Measurements from ENCODE around the gene MMD2. TPM values are rescaled to one million over a fixed set of nuclear protein-coding genes. Genes with fewer than 3 reads are reported as not detected.

MMD2 gene
- total and polyA plus RNA-seq, 3 experiments from 2014 or later: not detected

GRCh38 chr7:4888161-4888560, 70.8 kb downstream of the MMD2 start:
- POLR2A ChIA-PET: no interaction called here
- no peaks in the 10 kb centered on the region for H3K9me3 ChIP-seq (ENCODE audit: low read length)
- Mint-ChIP-seq H3K4me3 (no peak overlapping the region), H3K36me3 (no peaks in the 10 kb centered on the region), H3K27me3 (peaks cover 18 to 49% of the 10 kb centered on the region in 2 donors), H3K4me1 (no peaks in the 10 kb centered on the region), H3K27ac (no peak overlapping the region), H3K9me3 (no peaks in the 10 kb centered on the region)
- CTCF ChIA-PET: no interaction called here
- no peak overlapping the region for H3K4me3 ChIP-seq (ENCODE audit: low read length)
- no peak for DNase-seq
- H3K27ac ChIP-seq (ENCODE audit: low read depth, low read length): no peak overlapping the region
- H3K36me3 ChIP-seq (ENCODE audit: insufficient read depth, low read length): no peaks in the 10 kb centered on the region
- H3K4me1 ChIP-seq (ENCODE audit: insufficient read depth, low read length): no peaks in the 10 kb centered on the region
- peaks cover 8% of the 10 kb centered on the region for H3K27me3 ChIP-seq (ENCODE audit: insufficient read depth, low read length, poor library complexity, severe bottlenecking)

GRCh38 chr7:4886671-4887070, 72.3 kb downstream of the MMD2 start:
- peaks cover 11 to 12% (median 11%) of the 10 kb centered on the region in 3 donors for H3K4me1 Mint-ChIP-seq
- H3K27ac Mint-ChIP-seq: no peak overlapping the region
- POLR2A ChIA-PET: no interaction called here
- no peak for DNase-seq
- H3K27me3 Mint-ChIP-seq: peaks cover 27 to 61% of the 10 kb centered on the region in 2 donors
- no peaks in the 10 kb centered on the region for H3K36me3 Mint-ChIP-seq
- Histone ChIP-seq H3K9me3 (ENCODE audit: low read length) (no peaks in the 10 kb centered on the region), H3K27ac (ENCODE audit: low read depth, low read length) (no peak overlapping the region), H3K4me1 (ENCODE audit: insufficient read depth, low read length) (peaks cover 4% of the 10 kb centered on the region), H3K4me3 (ENCODE audit: low read length) (no peak overlapping the region), H3K36me3 (ENCODE audit: insufficient read depth, low read length) (no peaks in the 10 kb centered on the region), H3K27me3 (ENCODE audit: insufficient read depth, low read length, poor library complexity, severe bottlenecking) (peaks cover 8% of the 10 kb centered on the region)
- H3K4me3 Mint-ChIP-seq: no peak overlapping the region
- H3K9me3 Mint-ChIP-seq: no peaks in the 10 kb centered on the region
- CTCF ChIA-PET: no interaction called here

GRCh38 chr7:4885317-4885807, 73.6 kb downstream of the MMD2 start:
- H3K27ac Mint-ChIP-seq: peak overlapping the region in 1 of 8 donors; percentile 44
- H3K9me3 Mint-ChIP-seq: peaks cover 0 to 2% (median 0%) of the 10 kb centered on the region in 5 donors
- H3K9me3 ChIP-seq (ENCODE audit: low read length): no peaks in the 10 kb centered on the region
- no peaks in the 10 kb centered on the region for H3K36me3 ChIP-seq (ENCODE audit: insufficient read depth, low read length)
- ChIA-PET POLR2A (no interaction called here), CTCF (no interaction called here)
- no peaks in the 10 kb centered on the region for H3K36me3 Mint-ChIP-seq
- H3K4me3 Mint-ChIP-seq: peak overlapping the region in 1 of 7 donors; percentile 15
- peaks cover 11 to 12% (median 11%) of the 10 kb centered on the region in 3 donors for H3K4me1 Mint-ChIP-seq
- H3K4me3 ChIP-seq (ENCODE audit: low read length): no peak overlapping the region
- peaks cover 8% of the 10 kb centered on the region for H3K27me3 ChIP-seq (ENCODE audit: insufficient read depth, low read length, poor library complexity, severe bottlenecking)
- H3K4me1 ChIP-seq (ENCODE audit: insufficient read depth, low read length): peaks cover 4% of the 10 kb centered on the region
- H3K27me3 Mint-ChIP-seq: peaks cover 27 to 60% of the 10 kb centered on the region in 2 donors
- no peak overlapping the region for H3K27ac ChIP-seq (ENCODE audit: low read depth, low read length)
- DNase-seq: no peak

GRCh38 chr7:4884164-4884563, 74.8 kb downstream of the MMD2 start:
- ChIA-PET POLR2A (no interaction called here), CTCF (interaction anchor here (1.4 kb wide), 1 partner anchor 89 kb away, joined by 4 read pairs; no protein-coding TSS in a partner anchor)
- H3K4me1 ChIP-seq (ENCODE audit: insufficient read depth, low read length): peaks cover 4% of the 10 kb centered on the region
- H3K9me3 ChIP-seq (ENCODE audit: low read length): no peaks in the 10 kb centered on the region
- peaks cover 8% of the 10 kb centered on the region for H3K27me3 ChIP-seq (ENCODE audit: insufficient read depth, low read length, poor library complexity, severe bottlenecking)
- H3K36me3 Mint-ChIP-seq: no peaks in the 10 kb centered on the region
- no peak overlapping the region for H3K27ac Mint-ChIP-seq
- H3K4me3 Mint-ChIP-seq: peak overlapping the region in 6 of 7 donors; percentile 8 to 76 (median 49)
- H3K9me3 Mint-ChIP-seq: peaks cover 0 to 3% (median 0%) of the 10 kb centered on the region in 5 donors
- no peak overlapping the region for H3K4me3 ChIP-seq (ENCODE audit: low read length)
- peaks cover 11 to 12% (median 11%) of the 10 kb centered on the region in 3 donors for H3K4me1 Mint-ChIP-seq
- no peak overlapping the region for H3K27ac ChIP-seq (ENCODE audit: low read depth, low read length)
- no peaks in the 10 kb centered on the region for H3K36me3 ChIP-seq (ENCODE audit: insufficient read depth, low read length)
- DNase-seq: no peak
- H3K27me3 Mint-ChIP-seq: peaks cover 27 to 54% of the 10 kb centered on the region in 2 donors

GRCh38 chr7:4883372-4884144, 75.4 kb downstream of the MMD2 start, which contains the start of gene RADIL:
TSS of gene RADIL (minus strand) at chr7:4883716. CDS start at chr7:4878139, 5,577 bp downstream.
- Mint-ChIP-seq H3K36me3 (no peaks in the 10 kb centered on the region), H3K27ac (peak within 1 kb of the TSS in 1 of 8 donors; percentile 19), H3K4me1 (peaks cover 11 to 12% (median 11%) of the 10 kb centered on the region in 3 donors), H3K9me3 (peaks cover 0 to 3% (median 0%) of the 10 kb centered on the region in 5 donors), H3K4me3 (peak within 1 kb of the TSS; percentile 64 to 84 (median 68)), H3K27me3 (peaks cover 27 to 53% of the 10 kb centered on the region in 2 donors)
- H3K27me3 ChIP-seq (ENCODE audit: insufficient read depth, low read length, poor library complexity, severe bottlenecking): peaks cover 8% of the 10 kb centered on the region
- peaks cover 4% of the 10 kb centered on the region for H3K4me1 ChIP-seq (ENCODE audit: insufficient read depth, low read length)
- no peak within 1 kb of the TSS for H3K27ac ChIP-seq (ENCODE audit: low read depth, low read length)
- no peaks in the 10 kb centered on the region for H3K36me3 ChIP-seq (ENCODE audit: insufficient read depth, low read length)
- POLR2A ChIA-PET: no interaction called here
- CTCF ChIA-PET: interaction anchor here (0.5 to 1.4 kb wide), 2 partner anchors 24 to 88 kb away, joined by 3 to 4 read pairs; no protein-coding TSS in a partner anchor
- peak; percentile 69 to 89 (median 81) for DNase-seq
- H3K9me3 ChIP-seq (ENCODE audit: low read length): no peaks in the 10 kb centered on the region
- H3K4me3 ChIP-seq (ENCODE audit: low read length): no peak within 1 kb of the TSS

- Histone ChIP-seq H3K27me3 (ENCODE audit: insufficient read depth, low read length, poor library complexity, severe bottlenecking) (peaks cover 8% of the 10 kb centered on the region), H3K27ac (ENCODE audit: low read depth, low read length) (no peak overlapping the region), H3K4me1 (ENCODE audit: insufficient read depth, low read length) (peaks cover 4% of the 10 kb centered on the region), H3K36me3 (ENCODE audit: insufficient read depth, low read length) (no peaks in the 10 kb centered on the region), H3K4me3 (ENCODE audit: low read length) (no peak overlapping the region), H3K9me3 (ENCODE audit: low read length) (no peaks in the 10 kb centered on the region)
- CTCF ChIA-PET: interaction anchor here (0.5 to 1.4 kb wide), 2 partner anchors 25 to 88 kb away, joined by 3 to 4 read pairs; no protein-coding TSS in a partner anchor
- Mint-ChIP-seq H3K27ac (no peak overlapping the region), H3K4me1 (peaks cover 11 to 12% (median 11%) of the 10 kb centered on the region in 3 donors), H3K36me3 (no peaks in the 10 kb centered on the region), H3K27me3 (peaks cover 26 to 58% of the 10 kb centered on the region in 2 donors), H3K4me3 (peak overlapping the region; percentile 64 to 84 (median 68)), H3K9me3 (peaks cover 0 to 3% (median 0%) of the 10 kb centered on the region in 5 donors)
- no peak for DNase-seq
- POLR2A ChIA-PET: no interaction called here
Observed at GRCh38 chr7:4883033-4883371, 76.0 kb downstream of the MMD2 start.

- POLR2A ChIA-PET: no interaction called here
- CTCF ChIA-PET: interaction anchor here (1.4 kb wide), 1 partner anchor 87 kb away, joined by 4 read pairs; no protein-coding TSS in a partner anchor
- Mint-ChIP-seq H3K9me3 (peaks cover 0 to 3% (median 0%) of the 10 kb centered on the region in 5 donors), H3K27me3 (peaks cover 28 to 58% of the 10 kb centered on the region in 2 donors), H3K27ac (peak overlapping the region in 1 of 8 donors; percentile 77), H3K36me3 (no peaks in the 10 kb centered on the region), H3K4me3 (peak overlapping the region; percentile 64 to 84 (median 68)), H3K4me1 (peaks cover 11 to 12% (median 11%) of the 10 kb centered on the region in 3 donors)
- Histone ChIP-seq H3K27me3 (ENCODE audit: insufficient read depth, low read length, poor library complexity, severe bottlenecking) (peaks cover 8% of the 10 kb centered on the region), H3K36me3 (ENCODE audit: insufficient read depth, low read length) (no peaks in the 10 kb centered on the region), H3K27ac (ENCODE audit: low read depth, low read length) (no peak overlapping the region), H3K4me1 (ENCODE audit: insufficient read depth, low read length) (peaks cover 4% of the 10 kb centered on the region), H3K4me3 (ENCODE audit: low read length) (no peak overlapping the region), H3K9me3 (ENCODE audit: low read length) (no peaks in the 10 kb centered on the region)
- DNase-seq: peak in 1 of 5 donors; percentile 7
Observed at GRCh38 chr7:4882169-4883032, 76.6 kb downstream of the MMD2 start.

All from CD8-positive, alpha-beta memory T cell (primary cell).